Endothelial cell of umbilical vein (primary cell): ENCODE data around the gene CNKSR2. TPM values are rescaled to one million over a fixed set of nuclear protein-coding genes. Genes with fewer than 3 reads are reported as not detected.
"Not testable (repeated sequence)": the region's sequence is repeated elsewhere in the genome, so short reads cannot be mapped to it uniquely, and the experiment has no call there.

Source experiments
- BruUV-seq: library from RNA; stranded (reverse); fragments of 400-500 nt; replicated peaks from 2 replicates; lab custom pipeline; 2021; lab: Mats Ljungman, UMichigan
- CTCF ChIA-PET: fragments of 300-600, 350-600 bp; sonication (Branson Sonifier 250); formaldehyde crosslinking; loops from one replicate; lab custom pipeline; 2021; ENCODE audit warnings: antibody characterized with exemption, inconsistent platforms; lab: Charles Lee
- POLR2A ChIA-PET: fragments of 300-600, 350-600 bp; sonication (Branson Sonifier 250); formaldehyde crosslinking; loops from one replicate; lab custom pipeline; 2021; ENCODE audit warnings: antibody characterized with exemption, inconsistent platforms; lab: Charles Lee
- DNase-seq: peaks from one replicate; pipeline ENCODE4 v3.0.0-alpha.2; 2011; ENCODE audit warnings: low read depth, low spot score
- FAIRE-seq: peaks from 2 replicates; lab custom pipeline; 2011; peaks lifted over from hg19 to GRCh38; lab: Jason Lieb, UNC
- H2AFZ ChIP-seq: 2 replicates; pipeline ENCODE4 v1.6.0; 2012; ENCODE audit warnings: low read depth, low read length, control low read depth, inconsistent platforms
- H3K27ac ChIP-seq: 2 replicates; pipeline ENCODE4 v1.5.1; 2011; ENCODE audit warnings: low read depth, mild to moderate bottlenecking, control low read depth, low read length, moderate library complexity; ENCODE audit not compliant: insufficient read depth
- H3K27me3 ChIP-seq, 2 experiments: 2 replicates each; pipeline versions ENCODE4 v1.6.0 to v1.6.1; 2011; ENCODE audit warnings: low read length in 2 of 2, mixed read lengths in 1 of 2; ENCODE audit not compliant: control insufficient read depth in 2 of 2, insufficient read depth in 2 of 2
- H3K36me3 ChIP-seq, 2 experiments: 2 replicates in 1 of 2; 3 replicates in 1 of 2; pipeline ENCODE4 v1.5.1; 2011; ENCODE audit warnings: low read length in 2 of 2, mild to moderate bottlenecking in 1 of 2, moderate library complexity in 1 of 2; ENCODE audit not compliant: control insufficient read depth in 2 of 2, insufficient read depth in 2 of 2; ENCODE audit errors: extremely low read depth in 1 of 2
- H3K4me1 ChIP-seq: 3 replicates; pipeline ENCODE4 v1.5.1; 2011; ENCODE audit warnings: mild to moderate bottlenecking, low read length; ENCODE audit not compliant: control insufficient read depth, insufficient read depth; ENCODE audit errors: extremely low read depth
- H3K4me2 ChIP-seq: 2 replicates; pipeline ENCODE4 v1.6.1; 2011; ENCODE audit warnings: low read length, control low read depth, mixed read lengths; ENCODE audit not compliant: insufficient read depth
- H3K4me3 ChIP-seq, 3 experiments: fragments of 200-600 bp in 1 of 3; sonication (generic), shearing (Covaris generic) in 1 of 3; replicated peaks in 1 of 3; 2 replicates each; pipeline ENCODE4 v1.5.1; 2011 to 2016; ENCODE audit warnings: control low read depth in 3 of 3, low read length in 3 of 3, mild to moderate bottlenecking in 2 of 3, inconsistent platforms in 1 of 3, low read depth in 1 of 3, moderate library complexity in 1 of 3; ENCODE audit not compliant: insufficient read depth in 1 of 3
- H3K79me2 ChIP-seq: 2 replicates; pipeline ENCODE4 v1.6.0; 2012; ENCODE audit warnings: low read length, inconsistent platforms; ENCODE audit not compliant: control insufficient read depth, insufficient read depth
- H3K9ac ChIP-seq: replicated peaks from 2 replicates; pipeline ENCODE3; 2011; ENCODE audit warnings: low read length, control low read depth; ENCODE audit not compliant: insufficient read depth; ENCODE audit errors: extremely low read depth
- H3K9me1 ChIP-seq: replicated peaks from 3 replicates; pipeline ENCODE4 v1.6.0; 2011; ENCODE audit warnings: mild to moderate bottlenecking, low read length; ENCODE audit not compliant: control insufficient read depth, insufficient read depth; ENCODE audit errors: extremely low read depth
- H3K9me3 ChIP-seq: replicated peaks from 2 replicates; pipeline ENCODE4 v1.5.1; 2012; ENCODE audit warnings: low read length, inconsistent platforms; ENCODE audit not compliant: control insufficient read depth, insufficient read depth
- H4K20me1 ChIP-seq: replicated peaks from 2 replicates; pipeline ENCODE3; 2011; ENCODE audit warnings: mild to moderate bottlenecking, low read length; ENCODE audit not compliant: control insufficient read depth, insufficient read depth; ENCODE audit errors: extremely low read depth
- CTCF ChIP-seq, 2 donors: IDR thresholded peaks; 1 replicate in 1 of 2; 2 replicates in 1 of 2; pipeline ENCODE4 v1.5.1; 2011; ENCODE audit warnings: low read length in 2 of 2, mild to moderate bottlenecking in 2 of 2, moderate library complexity in 2 of 2, control low read depth in 1 of 2, inconsistent platforms in 1 of 2, low read depth in 1 of 2; ENCODE audit not compliant: insufficient read depth in 1 of 2; ENCODE audit errors: extremely low read depth in 1 of 2
- MYC ChIP-seq: IDR thresholded peaks from one replicate; pipeline ENCODE4 v1.6.1; 2011; ENCODE audit warnings: mild to moderate bottlenecking, low read depth, low read length
- POLR2AphosphoS5 ChIP-seq: IDR thresholded peaks from 2 replicates; pipeline ENCODE4 v1.6.1; 2012; ENCODE audit warnings: low read depth, mild to moderate bottlenecking, control low read depth, low read length, moderate library complexity; ENCODE audit not compliant: insufficient read depth
- dilution Hi-C: fragments of 300-500 bp; cut with MboI; formaldehyde crosslinking; loops from one replicate; pipeline ENCODE4 v1.15.0; 2019; ENCODE audit warnings: low sequenced_read_pairs; ENCODE audit not compliant: extremely low pct_ligation_motif_present
- intact Hi-C: fragments of 100-400 bp; cut with micrococcal nuclease; formaldehyde crosslinking; loops from one replicate; pipeline ENCODE4 v1.10.0; 2022
- polyA plus RNA-seq, 4 experiments: library from polyadenylated mRNA; depleted of rRNA in 3 of 4; stranded (reverse) in 3 of 4; unstranded in 1 of 4; fragments of >200 nt; gene quantifications; 2 replicates each; pipeline versions ENCODE4 v1.2.1 to v1.2.3, GENCODE V29; 2011 to 2012; ENCODE audit warnings: missing spikeins in 1 of 4
- total RNA-seq: library from RNA; stranded (reverse); gene quantifications from 2 replicates; pipeline ENCODE4 v1.2.3, GENCODE V29; 2021

CNKSR2 gene
- total and polyA plus RNA-seq, 2 donors (not counting 3 experiments of a cell fraction or from before 2014, with no cell fraction given) = 0.13 TPM; not detected in 1

GRCh38 chrX:21479695-21480270, 105.6 kb downstream of the CNKSR2 start:
- ChIA-PET POLR2A (no interaction called here), CTCF (interaction anchor here (0.6 to 3.3 kb wide), 21 partner anchors 8 to 952 kb away, joined by 3 to 48 read pairs (median 3); no protein-coding TSS in a partner anchor)
- Histone ChIP-seq H3K4me3 (no peak overlapping the region), H3K36me3 (no peaks in the 10 kb centered on the region), H2AFZ (no peak overlapping the region), H4K20me1 (no peaks in the 10 kb centered on the region), H3K9me3 (no peaks in the 10 kb centered on the region), H3K27me3 (no peaks in the 10 kb centered on the region), H3K9me1 (no peaks in the 10 kb centered on the region), H3K4me2 (no peak overlapping the region), H3K4me1 (no peaks in the 10 kb centered on the region), H3K9ac (no peak overlapping the region), H3K79me2 (no peaks in the 10 kb centered on the region), H3K27ac (no peak overlapping the region)
- intact Hi-C loops = loop anchor here (1.0 kb wide), 1 partner anchor 949 kb away; no protein-coding TSS in a partner anchor
- TF ChIP-seq CTCF (IDR thresholded peaks at IDR 0.05; ENCODE audit: extremely low read depth in 1 of 2, insufficient read depth in 1 of 2, low read depth in 1 of 2, low read length in 2 of 2) (peak; percentile 24 to 39), POLR2AphosphoS5 (no peak)
- FAIRE-seq = peak; percentile 90
- DNase-seq = peak; percentile 49
- dilution Hi-C loops = no loop called here
- BruUV-seq = no TSS peak

- Histone ChIP-seq H2AFZ (no peak overlapping the region), H4K20me1 (no peaks in the 10 kb centered on the region), H3K4me1 (no peaks in the 10 kb centered on the region), H3K9me3 (no peaks in the 10 kb centered on the region), H3K9me1 (no peaks in the 10 kb centered on the region), H3K79me2 (no peaks in the 10 kb centered on the region), H3K4me3 (no peak overlapping the region), H3K9ac (no peak overlapping the region), H3K27me3 (no peaks in the 10 kb centered on the region), H3K4me2 (no peak overlapping the region), H3K27ac (no peak overlapping the region), H3K36me3 (no peaks in the 10 kb centered on the region)
- DNase-seq = no peak
- intact Hi-C loops (no loop called here), dilution Hi-C loops (no loop called here)
- ChIA-PET POLR2A (no interaction called here), CTCF (no interaction called here)
- no TSS peak for BruUV-seq
- FAIRE-seq = no peak
- no peak for TF ChIP-seq MYC
Observed at GRCh38 chrX:21481761-21482160, 107.5 kb downstream of the CNKSR2 start.

GRCh38 chrX:21484051-21484450, 109.8 kb downstream of the CNKSR2 start:
- intact Hi-C loops, H4K20me1 ChIP-seq, BruUV-seq: not testable (repeated sequence)

More at GRCh38 chrX:21484051-21484450, 109.8 kb downstream of the CNKSR2 start:
- H3K9me1 ChIP-seq, H3K9me3 ChIP-seq, FAIRE-seq, H3K9ac ChIP-seq, H3K4me3 ChIP-seq, dilution Hi-C loops, H3K4me2 ChIP-seq, H2AFZ ChIP-seq, H3K79me2 ChIP-seq, POLR2A ChIA-PET, CTCF ChIA-PET, DNase-seq, H3K4me1 ChIP-seq, H3K27ac ChIP-seq, H3K36me3 ChIP-seq, H3K27me3 ChIP-seq: not testable (repeated sequence)
